Left forelimb (tissue), 1 donor: ENCODE results near the gene MRPL53.
"Not testable (repeated sequence)": the region's sequence is repeated elsewhere in the genome, so short reads cannot be mapped to it uniquely, and the experiment has no call there.

Source experiments
- DNase-seq: peaks from one replicate; pipeline ENCODE4 v3.0.0-alpha.2; 2018; ENCODE audit warnings: low spot score

MRPL53 gene

GRCh38 chr2:74448771-74449170 is 23.7 kb downstream of the MRPL53 start:
- DNase-seq = no peak

- DNase-seq = no peak
Observed at GRCh38 chr2:74447230-74447999, 25.1 kb downstream of the MRPL53 start.

DNA sequence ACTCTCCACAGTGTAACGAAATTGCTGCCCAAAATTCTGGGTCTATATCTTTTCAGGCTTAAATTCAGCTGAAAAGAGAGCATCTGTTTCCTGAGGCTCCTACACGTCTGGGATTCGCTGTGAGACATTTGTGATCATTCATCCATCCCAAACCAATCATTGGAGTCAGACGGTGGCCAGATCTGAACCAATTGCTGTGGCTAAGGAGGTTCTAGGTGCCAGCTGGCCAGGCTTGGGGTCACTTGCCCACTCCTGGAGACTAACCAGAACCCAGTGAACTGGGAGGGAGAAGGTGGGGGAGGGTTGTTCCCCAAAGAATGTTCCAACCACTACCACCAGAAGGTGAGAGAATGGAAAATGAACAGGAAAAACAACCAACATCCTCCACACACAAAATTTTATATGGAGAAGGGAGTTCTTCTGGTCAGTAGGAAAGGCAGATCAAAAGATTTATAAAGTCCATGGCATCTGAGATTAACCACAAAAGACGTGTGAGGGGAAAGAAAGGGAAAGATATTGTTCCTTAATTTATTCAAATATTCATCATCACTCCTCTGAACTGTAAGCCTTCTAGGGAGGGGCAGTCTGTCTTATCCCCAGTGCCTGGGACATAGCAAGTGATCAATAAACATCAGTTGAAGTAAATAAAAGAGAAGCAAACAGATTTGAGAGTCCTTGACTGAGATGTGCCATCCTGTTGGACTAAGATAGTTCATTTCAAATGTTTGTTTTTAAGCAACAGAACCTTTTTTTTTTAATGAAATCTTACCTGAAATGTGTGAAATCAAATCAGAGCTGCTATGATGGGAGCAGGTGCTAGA is 27.8 kb downstream of the MRPL53 start:
- DNase-seq = no peak

GRCh38 chr2:74442483-74443297 is 29.8 kb downstream of the MRPL53 start:
- not testable (repeated sequence) for DNase-seq

- DNase-seq = no peak
Observed at GRCh38 chr2:74441690-74442482, 30.6 kb downstream of the MRPL53 start, which contains the start of gene RTKN. TSS of gene RTKN (minus strand) at chr2:74441937. CDS start at chr2:74441816, 121 bp downstream.

- peak; percentile 76 for DNase-seq
Observed at GRCh38 chr2:74441170-74441689, 31.2 kb downstream of the MRPL53 start.

- DNase-seq = peak; percentile 98
Observed at GRCh38 chr2:74440378-74441169, 31.9 kb downstream of the MRPL53 start.

GRCh38 chr2:74439803-74440377 is 32.6 kb downstream of the MRPL53 start:
- peak; percentile 87 for DNase-seq

DNA sequence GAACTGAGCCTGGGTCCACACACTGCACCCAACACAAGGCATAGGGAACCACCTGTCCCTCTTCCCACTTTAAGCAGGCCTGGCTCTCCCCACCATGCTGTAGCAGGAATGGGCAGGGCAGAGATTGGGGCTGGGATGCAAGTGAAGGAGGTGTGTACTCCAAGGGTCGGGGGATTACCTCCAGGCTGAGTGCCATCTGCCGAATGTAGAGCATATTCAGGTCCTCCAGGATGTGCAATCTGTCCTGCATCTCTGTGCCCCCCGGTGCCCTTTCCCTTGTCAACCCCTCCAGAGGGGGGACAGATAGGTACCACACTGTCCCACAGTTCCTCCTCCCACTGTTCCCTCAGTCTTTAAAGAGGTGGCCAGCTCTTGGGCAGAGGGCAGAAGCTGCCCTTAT is 33.1 kb downstream of the MRPL53 start:
- no peak for DNase-seq

GRCh38 chr2:74438248-74438647 is 34.2 kb downstream of the MRPL53 start:
- DNase-seq = no peak

DNA sequence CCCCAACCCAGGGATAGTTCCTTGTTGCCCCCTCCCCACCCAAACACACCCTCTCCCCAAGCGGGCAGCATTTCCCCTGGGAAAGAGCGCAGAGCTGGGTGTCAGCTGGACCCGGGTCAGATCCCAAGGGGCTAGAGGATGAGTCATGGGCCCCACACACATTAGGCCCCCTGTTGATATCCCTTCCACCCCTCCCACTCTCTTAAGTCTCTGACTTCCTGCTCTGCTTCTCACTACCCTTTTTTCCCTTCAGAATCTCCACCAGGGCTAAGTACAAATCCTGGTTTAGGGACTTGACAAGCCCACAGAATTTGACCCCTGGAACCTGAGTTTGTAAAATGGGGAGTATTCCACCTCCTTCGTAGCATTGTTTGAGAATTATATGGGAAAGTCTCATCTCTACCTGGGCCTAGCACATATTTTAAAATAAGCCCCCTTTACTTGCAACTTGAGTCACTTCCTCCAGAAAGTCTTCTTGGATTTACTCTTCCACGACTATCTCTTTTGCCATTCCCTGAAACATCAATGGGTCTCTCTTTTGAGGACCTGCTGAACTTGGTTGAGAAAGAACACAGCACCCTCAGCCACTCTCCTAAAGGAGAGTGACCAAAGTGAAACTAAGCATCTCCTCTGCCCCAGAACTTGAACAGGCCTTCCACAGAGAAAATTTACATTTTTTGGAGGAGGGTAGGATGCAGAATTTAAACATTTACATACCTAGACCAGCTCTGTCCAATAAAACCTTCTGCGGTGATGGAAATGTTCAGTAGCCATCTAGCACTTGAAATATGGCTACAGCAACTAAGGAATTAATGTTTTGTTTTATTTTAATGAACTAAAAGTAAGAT is 35.4 kb downstream of the MRPL53 start:
- DNase-seq = no peak

GRCh38 chr2:74436111-74436805 is 36.2 kb downstream of the MRPL53 start:
- no peak for DNase-seq

GRCh38 chr2:74430502-74430901 is 42.0 kb downstream of the MRPL53 start:
- no peak for DNase-seq

GRCh38 chr2:74429487-74430451 is 42.7 kb downstream of the MRPL53 start:
- DNase-seq = no peak

DNA sequence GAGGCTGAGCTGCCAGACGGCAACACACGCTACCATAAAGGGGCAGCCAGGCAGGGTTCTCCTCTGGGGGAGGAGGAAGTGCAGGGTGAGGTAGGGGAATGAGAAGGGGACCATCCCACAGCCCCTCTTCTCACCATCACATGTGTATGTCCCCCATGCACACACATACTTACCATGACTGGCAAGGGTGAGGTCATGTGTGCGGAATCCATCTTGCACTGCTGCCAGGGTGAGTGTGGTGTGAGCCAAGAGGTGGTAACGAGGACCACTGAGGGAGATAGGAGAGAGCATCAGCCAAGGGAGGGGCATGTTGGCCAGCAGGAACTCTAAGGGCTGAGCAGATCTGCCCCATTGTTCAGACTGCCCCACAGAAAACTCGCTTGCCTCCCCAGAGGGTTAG is 43.8 kb downstream of the MRPL53 start:
- DNase-seq = no peak

DNA sequence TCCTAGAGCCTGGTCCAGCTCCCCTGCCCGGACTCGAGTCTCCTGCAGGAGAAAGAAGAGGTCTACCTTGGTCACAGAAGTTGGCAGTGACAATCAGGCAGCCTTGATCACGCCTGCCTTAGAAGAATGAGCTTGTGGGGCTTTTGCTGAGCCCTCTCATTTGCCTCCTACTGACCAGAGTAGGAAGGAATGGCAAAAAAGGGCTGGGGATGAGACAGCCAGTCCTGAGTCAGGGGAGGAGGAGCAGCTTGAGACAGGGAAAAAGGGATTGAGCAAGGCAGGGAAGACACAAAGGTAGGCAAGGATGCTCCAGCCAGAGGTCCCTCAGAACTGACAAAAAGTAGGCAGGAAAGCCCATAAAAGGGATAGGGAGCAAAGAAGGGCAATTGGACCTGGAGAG is 44.9 kb downstream of the MRPL53 start:
- DNase-seq = no peak

DNA sequence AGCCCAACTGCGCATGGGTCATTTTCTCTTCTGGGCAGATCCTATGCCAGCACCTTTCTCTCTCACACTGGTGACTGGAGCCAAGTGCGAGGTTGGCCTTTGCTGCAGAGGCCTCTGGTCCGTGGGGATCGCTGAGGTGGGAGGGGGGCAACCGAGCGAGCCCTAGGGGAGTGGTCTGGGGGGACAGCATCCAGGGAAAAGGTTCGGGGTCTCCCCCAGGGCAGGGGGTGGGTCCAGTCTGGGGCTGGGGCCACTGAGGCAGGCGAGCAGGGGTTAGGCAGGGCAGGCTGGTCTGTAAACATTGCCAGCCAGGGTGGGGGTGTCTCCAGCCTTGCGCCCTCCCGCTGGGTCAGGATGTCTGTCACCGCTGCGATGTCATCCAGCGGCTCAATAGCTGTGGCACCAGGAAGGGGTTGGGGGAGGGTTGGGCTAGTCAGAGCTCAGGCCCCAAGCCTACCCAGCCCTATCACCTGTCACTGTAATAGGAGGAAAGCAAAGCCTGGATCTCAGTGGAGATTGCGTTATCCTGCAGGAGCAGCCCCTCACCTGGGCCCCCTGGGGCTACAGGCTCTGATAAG is 46.2 kb downstream of the MRPL53 start:
- DNase-seq = no peak
